GM15510 (cell line): ENCODE measurements around the gene JAK3.

Experiments
- POLR2A ChIP-seq: IDR thresholded peaks from 3 replicates; pipeline ENCODE4 v1.6.1; 2011; ENCODE audit warnings: borderline replicate concordance; ENCODE audit not compliant: insufficient read length; ENCODE audit errors: extremely low read depth

JAK3 gene

GRCh38 chr19:17859533-17860330, 11.9 kb upstream of the JAK3 start, which contains the start of gene RPL18A:
TSS of gene RPL18A (plus strand) at chr19:17859910. CDS start at chr19:17859957, 47 bp downstream.
- TF ChIP-seq POLR2A, result peak; percentile 96

- no peak for TF ChIP-seq POLR2A
Observed at GRCh38 chr19:17855280-17856152, 7.7 kb upstream of the JAK3 start.

GRCh38 chr19:17854061-17854460, 6.3 kb upstream of the JAK3 start:
- TF ChIP-seq POLR2A, result no peak

GRCh38 chr19:17848595-17849292, 962 bp upstream of the JAK3 start:
- no peak for TF ChIP-seq POLR2A

- no peak for TF ChIP-seq POLR2A
Observed at GRCh38 chr19:17846146-17846545, 1.6 kb downstream of the JAK3 start.

- TF ChIP-seq POLR2A, result no peak
Observed at GRCh38 chr19:17843908-17844490, 3.8 kb downstream of the JAK3 start.

- no peak for TF ChIP-seq POLR2A
Observed at GRCh38 chr19:17843292-17843827, 4.4 kb downstream of the JAK3 start.

- no peak for TF ChIP-seq POLR2A
Observed at GRCh38 chr19:17842663-17843291, 5.0 kb downstream of the JAK3 start.

GRCh38 chr19:17841810-17842662, 5.7 kb downstream of the JAK3 start:
- no peak for TF ChIP-seq POLR2A

- no peak for TF ChIP-seq POLR2A
Observed at GRCh38 chr19:17841371-17841809, 6.4 kb downstream of the JAK3 start.

GRCh38 chr19:17840019-17840418, 7.8 kb downstream of the JAK3 start:
- no peak for TF ChIP-seq POLR2A

- no peak for TF ChIP-seq POLR2A
Observed at GRCh38 chr19:17837972-17838371, 9.8 kb downstream of the JAK3 start.

GRCh38 chr19:17836530-17836929, 11.3 kb downstream of the JAK3 start:
- no peak for TF ChIP-seq POLR2A
